Retinal pigment epithelial cell (primary cell): ENCODE results near the gene BICC1.

Source experiments
- DNase-seq: peaks from one replicate; pipeline ENCODE4 v3.0.0-alpha.2; 2010; ENCODE audit warnings: low read depth
- H3K4me3 ChIP-seq: 2 replicates; pipeline ENCODE4 v1.5.1; 2011; ENCODE audit warnings: mild to moderate bottlenecking, low read length, control low read depth, moderate library complexity
- CTCF ChIP-seq: conservative IDR thresholded peaks from 2 replicates; pipeline ENCODE4 v1.5.1; 2011; ENCODE audit warnings: low read depth, low read length, control low read depth, inconsistent platforms

The BICC1 gene

DNA sequence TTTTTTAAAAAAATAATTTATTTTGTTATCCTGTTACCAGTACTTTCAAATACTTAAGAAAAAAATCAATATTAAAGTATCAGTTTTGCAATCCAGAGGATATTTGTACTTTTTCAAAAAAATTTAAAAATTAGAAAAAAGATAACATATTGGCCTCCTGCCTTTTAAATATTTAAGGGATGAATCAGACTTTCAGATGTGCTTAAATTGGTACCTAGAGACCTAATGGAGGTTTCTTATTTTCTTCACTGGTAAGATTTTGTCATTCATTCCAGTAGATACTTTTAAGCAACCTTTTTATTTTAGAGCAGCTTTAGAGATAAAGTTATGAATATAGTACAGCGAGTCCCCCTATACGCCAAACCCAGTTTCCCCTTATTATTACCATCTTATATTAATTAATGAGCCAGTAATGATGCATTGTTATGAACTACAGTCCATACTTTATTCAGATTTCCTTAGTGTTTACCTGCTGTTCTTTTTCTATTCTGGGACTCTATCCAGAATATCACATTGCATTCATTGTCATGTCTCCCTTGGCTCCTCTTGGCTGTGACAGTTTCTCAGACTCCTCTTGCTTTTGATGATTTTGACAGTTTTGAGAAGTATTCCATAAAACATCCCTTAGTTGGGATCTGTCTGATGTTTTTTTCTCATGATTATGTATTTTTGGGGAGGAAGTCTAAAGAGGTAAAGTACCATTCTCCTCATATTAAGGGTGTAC is 34.2 kb downstream of the BICC1 start:
- no peak for DNase-seq
- H3K4me3 ChIP-seq = no peak overlapping the region
- no peak for TF ChIP-seq CTCF

GRCh38 chr10:58547963-58548362 is 35.3 kb downstream of the BICC1 start:
- TF ChIP-seq CTCF = no peak
- no peak overlapping the region for H3K4me3 ChIP-seq
- no peak for DNase-seq

GRCh38 chr10:58554316-58554715 is 41.6 kb downstream of the BICC1 start:
- no peak for TF ChIP-seq CTCF
- no peak for DNase-seq

DNA sequence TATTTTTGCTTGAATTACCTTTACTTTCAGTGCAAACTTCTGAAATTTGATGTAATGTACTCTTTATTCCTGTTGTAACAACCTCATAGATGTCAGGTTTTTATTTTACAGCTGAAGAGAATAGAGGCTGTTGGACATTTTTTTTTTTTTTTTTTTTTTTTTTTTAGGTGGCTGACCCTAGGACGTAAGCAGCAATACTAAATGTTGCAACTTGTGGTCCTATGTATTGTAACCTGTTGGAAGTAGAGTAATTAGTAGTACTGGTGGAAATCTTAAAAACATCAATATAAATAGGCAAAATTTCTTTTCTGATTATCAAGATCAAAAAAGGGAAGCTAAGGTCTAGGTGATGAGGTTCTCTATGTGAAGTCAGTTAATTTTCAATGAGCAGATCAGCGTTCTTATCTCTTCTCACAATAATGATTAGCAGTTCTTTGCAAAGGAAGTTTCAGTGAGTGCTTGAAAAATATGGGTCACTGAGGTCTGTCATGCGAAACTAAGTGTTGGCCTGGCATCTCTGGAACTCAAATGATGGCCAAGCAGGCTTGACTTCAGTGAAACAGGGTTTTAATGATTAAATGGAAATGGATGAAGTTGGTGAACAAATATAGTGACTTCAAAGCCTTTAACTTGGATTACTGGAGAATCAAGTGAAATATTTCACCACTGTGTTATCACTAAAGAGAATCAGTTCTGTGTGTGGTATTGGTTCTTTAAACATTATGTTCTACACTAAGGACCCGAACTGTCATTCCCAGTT is 42.7 kb downstream of the BICC1 start:
- H3K4me3 ChIP-seq = no peak overlapping the region
- no peak for TF ChIP-seq CTCF
- DNase-seq = no peak

More at GRCh38 chr10:58554316-58554715, 41.6 kb downstream of the BICC1 start:
- no peak overlapping the region for H3K4me3 ChIP-seq

GRCh38 chr10:58555930-58556311 is 43.2 kb downstream of the BICC1 start:
- H3K4me3 ChIP-seq = no peak overlapping the region
- no peak for TF ChIP-seq CTCF
- DNase-seq = no peak

DNA sequence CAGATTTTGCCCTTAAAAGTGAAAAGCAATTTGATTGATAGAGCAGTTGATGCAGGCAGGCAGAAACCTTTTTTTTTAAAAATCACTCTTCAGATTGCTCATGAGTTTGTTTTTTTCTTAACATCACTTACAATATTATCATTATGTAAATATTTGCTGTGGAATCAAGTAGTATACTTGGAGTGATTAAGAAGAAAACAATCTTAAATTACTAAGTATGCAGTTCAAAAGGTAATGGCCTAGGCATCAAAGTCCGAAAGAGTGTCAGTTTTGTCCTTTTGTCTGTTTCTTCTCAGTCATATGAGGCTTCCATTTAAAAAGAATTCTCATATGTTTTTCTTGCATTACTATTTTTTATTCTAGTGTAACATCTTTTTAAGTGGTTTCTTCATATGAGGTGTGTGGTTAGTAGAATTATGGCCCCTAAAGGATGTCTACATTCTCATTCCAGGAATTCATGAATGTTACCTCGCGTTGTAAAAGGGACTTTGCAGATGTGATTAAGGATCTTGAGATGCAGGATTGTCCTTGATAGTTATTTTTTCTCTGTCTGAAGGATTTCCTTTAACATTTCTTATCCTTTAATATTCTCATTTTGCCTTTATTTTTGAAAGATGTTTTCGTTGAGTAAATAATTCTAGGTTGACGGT is 44.0 kb downstream of the BICC1 start:
- no peak for DNase-seq
- H3K4me3 ChIP-seq = no peak overlapping the region
- TF ChIP-seq CTCF = no peak

DNA sequence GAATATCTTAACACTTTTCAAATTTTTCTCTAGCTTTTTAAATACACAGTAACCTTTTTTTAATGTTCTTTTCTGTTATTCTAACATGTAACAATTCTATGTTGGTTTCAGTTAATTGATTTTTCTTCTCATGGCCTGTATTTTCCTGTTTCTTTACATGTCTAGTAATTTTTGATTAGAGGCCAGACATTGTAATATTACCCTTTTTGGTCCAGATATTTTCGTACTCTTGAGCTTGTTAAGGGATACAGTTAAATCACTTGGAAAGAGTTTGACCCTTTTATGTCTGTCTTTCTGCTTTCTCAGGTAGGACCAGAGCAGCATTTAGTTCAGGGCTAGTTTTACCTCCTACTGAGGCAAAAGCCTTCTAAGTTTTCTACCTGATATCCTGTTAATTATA is 45.0 kb downstream of the BICC1 start:
- H3K4me3 ChIP-seq = no peak overlapping the region
- TF ChIP-seq CTCF = no peak

More for the DNA sequence above, 45.0 kb downstream of the BICC1 start:
- no peak for DNase-seq
